Measurements from ENCODE around the gene GGNBP2.
"Not testable (repeated sequence)": the region's sequence is repeated elsewhere in the genome, so short reads cannot be mapped to it uniquely, and the experiment has no call there.

Gene GGNBP2

DNA sequence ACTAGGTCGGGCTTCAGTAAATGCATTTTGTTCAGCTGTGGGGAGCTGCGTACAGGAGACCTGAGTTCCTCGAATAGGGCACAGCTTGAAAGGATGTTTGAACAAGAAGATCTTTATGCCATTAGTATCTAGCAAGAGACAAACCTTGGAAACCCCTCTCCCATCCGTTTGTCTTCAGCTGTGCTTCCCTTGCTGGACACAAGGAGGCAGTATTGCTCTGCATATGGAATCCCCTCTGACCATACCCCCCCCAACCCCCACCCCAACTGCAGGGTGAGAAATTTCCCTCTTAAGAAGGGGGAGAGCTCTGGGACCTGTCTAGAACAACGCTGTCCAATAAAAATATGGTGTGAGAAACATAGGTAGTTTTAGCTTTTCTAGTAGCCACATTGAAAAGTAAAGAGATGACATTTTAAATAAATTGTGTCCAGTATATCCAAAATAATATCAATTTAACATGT lies 58.2 kb downstream of the GGNBP2 start:
- peak; percentile 74 for DNase-seq

DNA sequence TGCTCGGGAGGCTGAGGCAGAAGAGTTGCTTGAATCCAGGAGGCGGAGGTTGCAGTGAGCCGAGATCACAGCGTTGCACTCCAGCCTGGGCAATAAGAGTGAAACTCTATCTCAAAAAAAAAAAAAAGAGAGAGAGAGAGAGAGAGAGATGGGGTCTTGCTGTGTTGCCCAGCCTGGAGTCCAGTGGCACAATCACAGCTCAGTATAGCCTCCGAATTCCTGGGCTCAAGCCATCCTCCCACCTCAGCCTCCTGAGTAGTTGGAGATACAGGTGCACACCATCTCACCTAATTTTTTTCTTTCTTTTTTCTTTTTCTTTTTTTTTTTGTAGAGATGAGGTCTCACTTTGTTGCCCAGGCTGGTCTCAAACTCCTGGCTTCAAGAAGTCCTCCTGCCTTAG lies 60.3 kb downstream of the GGNBP2 start:
- DNase-seq = not testable (repeated sequence)

- DNase-seq = no peak
Measured at GRCh38 chr17:36608280-36608679, 63.6 kb downstream of the GGNBP2 start.

DNA sequence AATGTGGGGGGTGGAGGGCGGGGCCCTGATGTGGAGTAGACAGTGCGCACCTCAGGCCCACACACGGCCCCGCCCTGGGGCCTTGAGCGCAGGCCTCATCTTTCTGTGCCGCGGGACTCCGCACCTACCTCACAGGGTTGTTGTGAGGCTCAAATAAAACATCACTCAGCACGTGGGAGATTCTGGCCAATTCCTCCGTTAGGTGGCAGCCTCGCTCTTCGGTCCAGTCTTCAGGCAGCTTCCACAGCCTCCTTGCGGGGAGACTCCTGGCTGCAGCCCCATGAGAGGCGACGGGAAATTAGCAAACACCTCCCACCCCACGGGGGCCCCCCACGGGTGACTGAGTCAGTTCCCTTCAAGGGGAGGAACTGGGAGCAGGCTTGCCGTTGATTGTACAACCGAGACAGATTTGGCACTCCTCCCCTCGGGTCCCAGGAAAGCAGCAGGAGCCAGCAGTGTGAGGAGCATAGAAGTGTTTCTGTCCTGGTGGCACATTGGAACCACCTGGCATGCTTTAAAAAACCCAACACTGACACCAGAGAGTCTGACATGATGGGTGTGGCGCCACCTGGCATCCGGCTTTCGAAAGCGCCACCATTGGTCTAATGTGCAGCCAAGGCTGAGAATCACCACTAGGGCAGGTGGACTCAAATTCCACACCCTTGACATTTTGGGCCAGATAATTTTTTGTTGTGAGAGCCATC lies 64.2 kb downstream of the GGNBP2 start:
- peak; percentile 68 for DNase-seq

- no peak for DNase-seq
Measured at GRCh38 chr17:36609498-36609862, 64.8 kb downstream of the GGNBP2 start.

DNA sequence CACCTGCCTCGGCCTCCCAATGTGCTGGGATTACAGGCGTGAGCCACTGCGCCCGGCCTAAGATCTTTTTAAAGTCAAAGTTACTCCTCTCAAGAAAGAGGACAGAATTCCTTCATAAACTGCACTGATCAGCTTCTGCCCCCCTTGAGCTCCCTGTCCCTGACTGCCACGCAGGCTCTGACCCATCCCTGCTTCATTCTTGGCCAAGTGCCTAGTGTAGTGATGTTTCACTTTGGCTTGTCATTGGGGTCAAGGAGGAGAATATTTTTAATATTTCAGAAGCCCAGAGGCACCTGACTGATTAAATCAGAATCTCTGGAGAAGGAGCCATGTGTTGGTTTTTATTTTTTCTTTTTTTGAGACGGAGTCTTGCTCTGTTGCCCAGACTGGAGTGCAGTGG lies 65.8 kb downstream of the GGNBP2 start:
- DNase-seq = no peak

GRCh38 chr17:36611345-36612072 lies 66.8 kb downstream of the GGNBP2 start:
- DNase-seq = peak; percentile 6

DNA sequence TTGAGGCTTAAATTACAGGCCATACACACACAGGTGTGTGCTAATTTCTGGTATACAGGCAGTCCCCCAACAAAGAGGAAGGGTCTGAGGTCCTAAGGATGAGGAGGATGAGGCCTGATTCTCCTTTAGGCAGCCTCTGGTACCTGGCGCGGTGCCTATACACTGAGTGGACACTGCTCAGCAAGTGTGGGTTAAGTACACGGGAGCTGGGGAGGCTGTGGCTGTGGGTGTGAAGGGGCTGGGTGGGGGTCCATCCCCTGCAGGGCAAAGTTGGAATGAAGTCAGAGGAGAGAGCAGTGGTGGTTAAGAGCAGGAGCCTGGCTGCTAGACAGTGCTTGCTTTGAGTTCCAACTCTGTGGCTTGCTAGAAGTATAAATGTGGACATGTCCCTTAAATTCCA lies 67.6 kb downstream of the GGNBP2 start:
- no peak for DNase-seq

GRCh38 chr17:36613155-36613554 lies 68.4 kb downstream of the GGNBP2 start:
- DNase-seq = no peak

GRCh38 chr17:36614081-36614480 lies 69.4 kb downstream of the GGNBP2 start:
- DNase-seq = no peak

DNA sequence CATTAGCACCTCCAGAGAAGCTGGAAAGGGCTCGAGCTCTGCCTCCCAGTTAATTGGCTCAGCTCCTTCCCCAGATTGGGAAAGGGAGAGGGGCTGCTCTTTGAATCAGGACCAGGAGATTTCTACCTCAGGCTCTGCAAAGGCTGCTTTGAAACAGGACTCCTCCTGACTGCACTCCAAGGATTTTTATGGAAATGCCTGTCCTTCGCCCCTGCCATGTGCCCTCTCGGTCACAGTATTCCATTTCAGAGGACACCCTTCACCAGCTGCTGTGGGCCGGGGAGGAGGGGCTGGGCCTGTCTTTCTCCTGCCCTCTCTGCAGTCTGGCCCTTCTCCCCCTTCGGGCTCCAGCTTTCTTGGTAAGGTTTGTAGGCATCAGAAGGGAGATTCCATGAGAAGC lies 70.2 kb downstream of the GGNBP2 start:
- DNase-seq = no peak

GRCh38 chr17:36616061-36617029 lies 71.6 kb downstream of the GGNBP2 start:
- no peak for DNase-seq

DNA sequence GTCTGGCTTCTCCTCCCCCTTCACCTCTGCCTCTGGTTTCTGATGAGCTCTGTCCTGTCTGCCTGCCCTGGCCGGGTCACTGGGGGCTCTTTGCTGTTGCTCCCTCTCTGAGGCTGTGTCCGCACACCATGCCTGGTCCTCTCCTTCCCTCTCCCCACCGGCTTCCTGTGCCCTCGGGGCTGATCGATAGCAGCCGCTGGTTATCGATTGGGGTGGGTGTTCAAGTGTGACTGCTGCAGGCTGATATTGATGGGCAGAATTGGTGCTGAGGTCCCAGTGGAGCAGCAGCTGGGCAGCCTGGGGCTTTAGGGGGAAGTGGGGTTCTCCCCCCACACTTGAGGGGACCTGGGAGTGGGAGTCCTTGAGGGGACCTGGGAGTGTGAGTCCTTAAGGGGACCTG lies 73.1 kb downstream of the GGNBP2 start:
- DNase-seq = no peak

DNA sequence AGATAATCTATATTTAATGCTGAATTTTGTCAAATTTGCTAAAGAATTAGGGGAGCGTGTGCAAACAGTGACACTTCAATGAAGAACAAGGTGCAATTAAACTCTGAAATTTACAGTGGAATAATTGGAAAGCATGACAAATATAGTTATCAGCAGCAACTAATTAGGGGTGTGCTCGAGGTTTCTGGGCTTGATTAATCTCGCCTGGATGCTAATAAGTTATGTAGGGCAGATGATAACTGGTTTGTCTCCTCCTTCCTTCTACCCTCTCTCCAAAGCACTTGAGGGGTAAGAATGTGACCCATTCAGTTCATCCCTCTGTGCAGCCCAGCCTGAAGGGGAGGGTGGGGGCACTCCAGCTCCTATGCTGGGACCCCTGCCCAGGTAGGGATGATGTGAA lies 78.6 kb downstream of the GGNBP2 start:
- no peak for DNase-seq

DNA sequence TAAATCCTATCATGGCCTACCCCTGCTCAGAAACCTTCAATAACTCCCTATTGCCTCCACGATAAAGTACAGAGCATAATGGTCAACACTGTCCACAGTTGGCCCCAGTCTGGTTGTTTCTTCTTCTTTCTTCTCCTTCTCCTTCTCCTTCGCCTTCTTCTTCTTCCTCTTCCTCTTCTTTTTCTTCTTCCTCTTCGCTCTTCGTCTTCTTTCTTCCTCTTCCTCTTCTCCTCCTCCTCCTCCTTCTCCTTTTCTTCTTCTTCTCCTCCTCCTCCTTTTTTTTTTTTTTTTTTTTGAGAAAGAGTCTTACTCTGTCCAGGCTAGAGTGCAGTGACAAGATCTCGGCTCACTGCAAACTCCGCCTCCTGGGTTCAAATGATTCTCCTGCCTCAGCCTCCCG lies 80.5 kb downstream of the GGNBP2 start:
- no peak for DNase-seq

GRCh38 chr17:36627101-36627500 lies 82.4 kb downstream of the GGNBP2 start:
- peak; percentile 72 for DNase-seq

GRCh38 chr17:36628576-36628975 lies 83.9 kb downstream of the GGNBP2 start:
- no peak for DNase-seq

- DNase-seq = peak; percentile 75
Measured at GRCh38 chr17:36629252-36629847, 84.6 kb downstream of the GGNBP2 start.

- DNase-seq = peak; percentile 5
Measured at GRCh38 chr17:36629970-36630502, 85.3 kb downstream of the GGNBP2 start.

- no peak for DNase-seq
Measured at GRCh38 chr17:36631022-36631421, 86.3 kb downstream of the GGNBP2 start.

- DNase-seq = no peak
Measured at GRCh38 chr17:36632916-36633771, 88.4 kb downstream of the GGNBP2 start.
